ENCODE results near the gene ABCG1.

ABCG1 gene

GRCh38 chr21:42231756-42232155 lies 12.8 kb downstream of the ABCG1 start:
- no peak for DNase-seq

GRCh38 chr21:42232176-42232825 lies 13.4 kb downstream of the ABCG1 start:
- no peak for DNase-seq

- peak in 6 of 51 donors; percentile 23 to 67 (median 42) for DNase-seq
Measured at GRCh38 chr21:42233067-42233961, 14.4 kb downstream of the ABCG1 start.

GRCh38 chr21:42234041-42234440 lies 15.1 kb downstream of the ABCG1 start:
- no peak for DNase-seq

GRCh38 chr21:42234464-42235241 lies 15.7 kb downstream of the ABCG1 start:
- peak in 36 of 51 donors; percentile 23 to 84 (median 60) for DNase-seq

- DNase-seq: no peak
Measured at GRCh38 chr21:42235593-42235992, 16.7 kb downstream of the ABCG1 start.

GRCh38 chr21:42236014-42236413 lies 17.1 kb downstream of the ABCG1 start:
- no peak for DNase-seq

- no peak for DNase-seq
Measured at GRCh38 chr21:42236693-42237092, 17.8 kb downstream of the ABCG1 start.

- no peak for DNase-seq
Measured at GRCh38 chr21:42237161-42237560, 18.2 kb downstream of the ABCG1 start.

GRCh38 chr21:42237577-42237976 lies 18.6 kb downstream of the ABCG1 start:
- DNase-seq: no peak

- no peak for DNase-seq
Measured at GRCh38 chr21:42238185-42238934, 19.4 kb downstream of the ABCG1 start.

- DNase-seq: no peak
Measured at GRCh38 chr21:42239556-42239955, 20.6 kb downstream of the ABCG1 start.

GRCh38 chr21:42239973-42240372 lies 21.0 kb downstream of the ABCG1 start:
- DNase-seq: no peak

- no peak for DNase-seq
Measured at GRCh38 chr21:42242611-42243010, 23.7 kb downstream of the ABCG1 start.

GRCh38 chr21:42243026-42243425 lies 24.1 kb downstream of the ABCG1 start:
- DNase-seq: no peak

- peak in 14 of 51 donors; percentile 24 to 61 (median 42) for DNase-seq
Measured at GRCh38 chr21:42245331-42246193, 26.6 kb downstream of the ABCG1 start.

- no peak for DNase-seq
Measured at GRCh38 chr21:42247716-42248115, 28.8 kb downstream of the ABCG1 start.

GRCh38 chr21:42248241-42248640 lies 29.3 kb downstream of the ABCG1 start:
- no peak for DNase-seq

- DNase-seq: no peak
Measured at GRCh38 chr21:42248783-42249597, 30.1 kb downstream of the ABCG1 start.

Measured in hypothalamus (tissue), 51 donors.